C1 segment of cervical spinal cord (tissue), 14 donors: ENCODE measurements around the gene ITFG1.
"Not testable (repeated sequence)": the region's sequence is repeated elsewhere in the genome, so short reads cannot be mapped to it uniquely, and the experiment has no call there.

Source experiments
- DNase-seq, 14 donors: peaks; one replicate each; lab custom pipeline; 2025; lab: John Stamatoyannopoulos, UW

Gene ITFG1

DNA sequence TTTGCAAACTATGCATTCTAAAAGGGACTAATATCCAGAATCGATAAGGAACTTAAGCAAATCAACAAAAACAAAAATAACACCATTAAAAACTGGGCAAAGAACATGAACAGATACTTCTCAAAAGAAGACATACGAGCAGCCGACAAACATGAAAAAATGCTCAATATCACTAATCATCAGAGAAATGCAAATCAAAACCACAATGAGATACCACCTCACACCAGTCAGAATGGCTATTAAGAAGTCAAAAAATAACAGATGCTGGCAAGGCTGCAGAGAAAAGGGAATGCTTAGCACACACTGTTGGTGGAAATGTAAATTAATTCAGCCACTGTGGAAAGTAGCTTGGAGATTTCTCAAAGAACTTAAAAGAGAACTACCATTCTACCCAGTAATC lies 130.3 kb downstream of the ITFG1 start:
- DNase-seq, result not testable (repeated sequence)

DNA sequence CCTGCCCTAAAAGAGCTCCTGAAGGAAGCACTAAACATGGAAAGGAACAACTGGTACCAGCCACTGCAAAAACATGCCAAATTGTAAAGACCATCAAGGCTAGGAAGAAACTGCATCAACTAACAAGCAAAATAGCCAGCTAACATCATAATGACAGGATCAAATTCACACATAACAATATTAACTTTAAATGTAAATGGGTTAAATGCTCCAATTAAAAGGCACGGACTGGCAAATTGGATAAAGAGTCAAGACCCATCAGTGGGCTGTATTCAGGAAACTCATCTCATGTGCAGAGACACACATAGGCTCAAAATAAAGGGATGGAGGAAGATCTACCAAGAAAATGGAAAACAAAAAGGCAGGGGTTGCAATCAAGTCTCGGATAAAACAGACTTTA lies 136.6 kb downstream of the ITFG1 start:
- not testable (repeated sequence) for DNase-seq

DNA sequence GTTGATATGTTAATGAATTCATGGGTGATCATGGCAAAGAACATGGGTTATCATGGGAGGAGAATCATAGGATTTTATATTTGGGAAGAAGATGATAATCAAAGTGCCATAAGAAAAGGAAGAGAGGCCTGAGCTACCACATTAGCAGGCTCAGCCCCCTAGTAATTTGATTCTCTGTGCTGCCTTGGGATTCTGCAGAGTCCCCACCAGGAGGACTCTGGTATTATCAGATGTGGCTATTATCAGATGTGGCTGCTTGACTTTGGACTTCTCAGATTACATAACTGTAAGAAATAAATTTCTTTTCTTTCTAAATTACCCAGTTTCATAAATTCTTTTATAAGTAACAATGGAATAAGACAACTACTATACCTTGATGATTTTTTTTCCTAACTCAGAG lies 137.6 kb downstream of the ITFG1 start:
- no peak for DNase-seq

DNA sequence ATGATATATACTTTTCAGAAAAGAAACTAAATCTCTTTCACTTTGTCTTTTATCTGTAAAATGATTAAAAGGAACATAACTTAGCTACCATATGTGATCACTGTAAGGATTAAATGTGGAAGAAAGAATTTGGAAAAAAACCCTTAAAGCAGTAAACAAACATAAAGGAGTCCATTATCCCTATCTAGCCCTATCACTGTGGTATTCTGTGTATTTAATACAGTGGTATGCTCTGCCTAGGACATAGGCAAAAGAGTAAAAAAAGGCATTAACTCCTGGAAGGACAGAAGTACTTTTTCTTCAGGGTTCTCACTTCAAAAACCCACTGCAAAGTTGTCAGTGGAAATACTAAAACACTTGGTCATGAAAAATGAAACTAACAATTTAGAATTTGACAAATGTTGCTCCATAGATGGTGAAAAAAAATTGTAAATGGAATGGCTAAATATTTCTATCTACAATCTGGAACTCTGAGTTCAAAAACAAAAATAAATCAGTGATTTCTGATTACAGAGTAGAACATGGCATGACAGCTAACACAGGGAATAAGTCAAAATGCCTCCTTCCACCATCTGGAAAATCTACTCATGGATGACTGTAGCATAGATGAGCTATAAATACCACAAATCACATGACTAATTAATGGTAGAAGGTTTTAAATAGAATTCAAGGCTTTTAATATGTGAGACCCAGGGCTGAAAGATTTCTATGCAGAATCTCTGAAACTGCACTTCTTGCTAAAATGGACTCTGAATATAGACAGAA lies 140.1 kb downstream of the ITFG1 start:
- no peak for DNase-seq

DNA sequence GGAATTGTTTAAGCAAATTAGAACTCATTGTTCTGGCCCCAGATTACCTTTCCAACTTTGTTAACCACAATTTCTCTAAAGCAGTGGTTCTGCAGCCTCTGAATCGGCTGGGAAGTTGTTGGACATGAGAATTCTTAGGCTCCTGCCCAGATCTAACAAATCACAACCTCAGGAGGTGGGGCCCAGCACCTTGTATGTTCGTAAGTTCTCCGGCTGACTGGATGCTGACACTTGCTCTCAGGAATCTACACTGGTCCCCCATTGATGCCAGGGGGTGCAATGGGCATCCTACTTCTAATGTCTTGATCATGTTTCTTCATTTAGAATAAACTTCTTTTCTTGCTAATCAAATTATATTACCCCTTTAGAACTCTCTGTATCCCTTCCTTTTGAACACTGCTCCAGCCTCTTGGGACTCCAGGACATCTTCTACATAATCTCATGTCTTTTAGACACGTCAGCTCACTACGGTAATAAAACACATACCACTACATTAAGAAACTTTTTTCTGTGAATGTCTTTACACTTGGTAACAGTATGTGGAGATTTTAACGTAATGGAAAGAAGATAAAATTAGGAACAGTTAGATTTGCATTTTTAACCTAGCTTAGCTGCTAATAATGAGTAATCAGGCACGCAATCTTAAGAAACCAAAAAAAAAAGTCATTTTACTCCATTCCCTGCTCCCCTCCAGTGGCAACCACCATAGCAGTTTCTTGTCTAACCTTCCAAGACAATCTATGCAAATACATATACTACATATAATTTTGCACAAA lies 143.2 kb downstream of the ITFG1 start:
- no peak for DNase-seq

DNA sequence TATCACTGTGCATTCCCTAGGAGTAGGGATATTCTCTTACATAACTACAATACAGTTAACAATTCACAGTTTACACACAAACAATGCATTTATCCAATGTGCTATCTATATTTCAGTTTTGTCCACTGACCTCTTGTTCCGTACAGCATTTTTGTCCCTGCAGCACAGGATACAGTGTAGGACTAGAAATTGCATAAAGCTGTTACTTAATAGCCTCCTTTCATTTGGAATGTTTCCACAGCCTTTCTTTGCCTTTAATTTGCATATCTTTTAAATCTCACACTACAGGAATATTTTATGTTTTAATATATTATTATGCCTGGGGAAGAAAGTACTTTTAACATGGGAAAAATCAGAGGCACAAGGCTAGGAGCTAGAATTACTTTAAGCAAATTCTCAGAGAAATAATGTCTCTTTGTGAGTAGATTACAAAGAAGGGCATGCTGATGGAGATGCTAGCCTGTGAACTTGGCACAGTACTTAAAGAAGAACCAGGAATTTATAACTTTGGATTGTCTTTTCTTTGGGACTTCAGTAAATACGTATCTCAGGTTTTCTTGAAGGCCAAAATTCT lies 144.3 kb downstream of the ITFG1 start:
- no peak for DNase-seq

DNA sequence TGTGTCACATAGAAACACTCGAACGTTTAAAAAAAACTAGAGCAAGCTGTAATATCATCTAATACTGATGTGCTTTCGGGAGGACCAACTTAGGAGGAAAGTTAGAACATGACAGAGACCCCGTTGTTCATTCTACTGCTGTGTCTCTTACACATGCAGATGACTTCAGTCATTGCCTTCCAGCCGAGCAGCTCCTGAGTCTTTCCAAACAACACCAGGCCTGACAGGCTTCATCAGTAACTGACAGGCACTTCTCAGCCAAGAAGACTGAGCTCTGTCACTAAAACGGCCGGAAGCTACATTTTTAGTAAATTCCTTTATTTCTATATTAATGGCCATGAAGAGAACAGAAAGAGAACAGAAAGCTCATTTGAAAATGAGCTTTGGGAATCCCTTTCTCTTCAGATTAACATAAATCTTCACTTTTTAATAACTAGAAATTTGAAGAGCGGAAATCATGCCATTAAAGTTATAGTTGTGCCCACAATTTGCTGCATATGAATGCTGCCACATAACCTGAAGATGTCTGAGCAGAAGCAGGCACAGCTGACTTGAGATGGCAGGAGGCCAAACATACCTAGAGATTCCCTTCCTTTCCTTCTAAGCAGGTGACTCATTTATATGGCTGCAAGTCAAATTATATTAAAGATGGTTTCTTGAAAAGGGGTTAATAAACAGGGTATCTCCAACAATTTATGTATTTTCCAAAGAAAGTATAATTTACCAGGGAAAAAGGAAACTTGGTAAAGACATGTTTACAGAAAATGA lies 148.9 kb downstream of the ITFG1 start:
- DNase-seq, result peak in 8 of 14 donors; percentile 0 to 15 (median 5)

DNA sequence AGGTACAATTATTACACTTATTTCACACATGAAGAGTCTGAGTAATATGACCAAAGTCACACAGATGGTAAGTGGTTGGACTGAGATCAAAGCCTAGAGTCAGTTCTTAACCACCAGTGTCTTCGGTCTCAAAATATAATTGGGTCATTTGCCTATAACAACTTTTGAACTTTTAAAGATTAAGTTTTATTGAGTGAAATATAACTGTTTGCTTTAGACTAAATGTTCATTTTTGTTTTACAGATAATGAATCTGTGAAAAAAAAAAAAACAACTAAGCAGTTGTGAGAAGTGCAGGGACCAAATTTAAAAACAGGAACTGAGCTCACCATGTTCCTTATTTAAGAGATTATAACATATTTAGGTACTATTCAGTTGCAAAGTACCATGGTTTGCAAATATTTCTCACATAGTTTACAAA lies 150.1 kb downstream of the ITFG1 start:
- no peak for DNase-seq

DNA sequence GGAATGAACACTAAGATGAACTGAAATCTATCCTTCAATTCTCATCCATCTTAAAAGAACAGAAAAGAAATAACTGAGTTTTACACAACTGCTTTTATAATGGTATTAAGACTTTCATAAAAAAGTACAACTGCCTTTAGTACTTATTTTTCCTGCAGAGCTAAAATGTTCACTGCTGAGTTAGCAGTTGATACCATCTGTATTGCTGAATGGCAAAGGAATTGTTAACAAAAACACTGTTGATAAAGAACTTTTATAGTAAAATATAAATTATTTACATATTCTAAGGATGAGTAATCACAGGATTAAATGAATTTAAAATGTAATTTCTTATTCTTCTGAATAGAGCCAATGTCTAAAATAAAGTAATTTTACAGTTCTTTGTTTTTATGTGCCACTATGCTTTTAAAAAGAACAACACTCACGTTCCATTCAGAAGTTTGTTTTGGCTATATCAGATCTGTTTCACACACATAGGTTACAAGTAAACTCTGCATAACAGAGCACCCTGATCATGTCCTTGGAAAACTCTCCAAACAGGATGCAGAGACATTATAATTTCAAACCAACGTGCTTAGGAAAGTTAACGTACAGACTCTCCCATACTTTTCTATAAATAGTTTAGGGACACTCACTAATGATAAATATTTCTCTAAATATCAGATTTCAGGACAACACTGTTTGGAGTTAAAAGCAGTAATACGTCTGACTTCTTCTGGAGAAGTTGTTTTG lies 151.1 kb downstream of the ITFG1 start:
- DNase-seq, result no peak

DNA sequence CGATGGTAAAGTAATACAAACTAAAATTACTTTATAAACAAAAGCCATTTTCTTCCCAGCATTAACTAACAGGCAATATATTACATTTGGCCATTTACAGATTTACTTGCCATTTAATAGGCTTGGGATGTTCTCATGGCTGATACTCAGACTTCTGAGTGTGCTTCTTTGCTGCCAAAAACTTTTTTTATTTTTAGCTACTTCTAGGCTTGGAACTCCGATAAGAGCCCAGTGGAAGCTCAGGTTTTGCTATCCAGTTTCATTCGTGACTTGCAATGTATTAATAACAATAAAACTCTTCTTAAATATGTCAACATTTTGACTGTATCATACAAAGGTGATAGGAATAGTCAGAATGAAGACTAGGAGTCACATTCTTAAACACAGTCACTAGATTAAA lies 152.3 kb downstream of the ITFG1 start:
- no peak for DNase-seq

DNA sequence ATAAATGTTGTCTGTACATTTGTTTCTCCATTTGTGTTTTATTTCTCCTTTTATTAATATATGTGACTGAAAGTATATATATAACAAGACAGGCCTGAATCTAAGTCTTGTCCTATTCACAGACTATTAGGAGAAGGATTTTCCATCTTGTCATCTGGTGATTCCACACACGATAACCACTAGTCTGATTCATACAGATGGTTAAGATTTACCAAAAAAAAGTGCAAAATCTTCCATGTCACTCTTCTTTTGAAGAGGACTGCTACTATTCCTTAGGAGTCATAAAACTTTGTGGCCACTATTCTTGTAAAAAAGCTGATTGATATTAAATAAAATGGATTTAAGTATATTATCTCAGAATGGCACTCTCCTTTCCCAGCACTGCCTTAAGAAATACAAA lies 156.3 kb downstream of the ITFG1 start:
- DNase-seq, result no peak

DNA sequence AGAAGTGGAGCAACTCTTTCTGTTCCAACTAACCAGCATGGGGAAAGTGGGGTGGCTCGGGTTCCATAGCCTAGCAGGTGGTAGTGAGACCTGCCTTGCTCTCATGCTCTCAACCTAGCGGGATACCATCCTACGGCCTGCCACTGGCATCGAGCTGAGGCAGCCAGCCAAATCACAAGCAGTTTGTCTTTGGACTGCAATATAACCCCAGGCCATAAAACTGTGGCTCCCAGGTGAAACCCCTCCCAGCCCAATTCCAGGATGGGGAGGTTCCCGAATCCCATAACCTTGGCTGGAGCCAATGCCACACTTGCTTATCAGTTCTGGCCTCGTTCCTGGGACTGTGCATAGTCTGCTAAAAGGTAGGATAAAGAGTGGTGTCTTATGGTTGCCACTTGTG lies 161.3 kb downstream of the ITFG1 start:
- no peak for DNase-seq

DNA sequence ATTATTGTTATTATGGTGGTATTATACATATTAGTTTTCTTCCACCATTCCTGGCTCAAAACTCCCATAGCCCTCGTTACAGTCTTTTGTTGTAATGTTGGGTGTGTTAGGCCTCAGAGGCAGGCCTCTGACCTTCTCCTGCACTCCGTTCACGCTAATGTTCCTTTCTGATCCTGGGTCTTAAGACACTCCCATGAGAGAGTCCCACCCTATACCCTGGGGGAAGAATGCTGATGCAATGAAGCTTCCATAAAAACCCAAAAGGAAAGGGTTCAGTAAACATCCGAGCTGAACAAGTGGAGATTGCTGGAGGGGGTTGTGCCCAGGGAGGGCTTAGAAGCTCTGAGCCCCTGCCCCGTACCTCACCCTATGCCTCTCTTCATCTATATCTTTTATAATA lies 175.9 kb downstream of the ITFG1 start:
- DNase-seq, result no peak

DNA sequence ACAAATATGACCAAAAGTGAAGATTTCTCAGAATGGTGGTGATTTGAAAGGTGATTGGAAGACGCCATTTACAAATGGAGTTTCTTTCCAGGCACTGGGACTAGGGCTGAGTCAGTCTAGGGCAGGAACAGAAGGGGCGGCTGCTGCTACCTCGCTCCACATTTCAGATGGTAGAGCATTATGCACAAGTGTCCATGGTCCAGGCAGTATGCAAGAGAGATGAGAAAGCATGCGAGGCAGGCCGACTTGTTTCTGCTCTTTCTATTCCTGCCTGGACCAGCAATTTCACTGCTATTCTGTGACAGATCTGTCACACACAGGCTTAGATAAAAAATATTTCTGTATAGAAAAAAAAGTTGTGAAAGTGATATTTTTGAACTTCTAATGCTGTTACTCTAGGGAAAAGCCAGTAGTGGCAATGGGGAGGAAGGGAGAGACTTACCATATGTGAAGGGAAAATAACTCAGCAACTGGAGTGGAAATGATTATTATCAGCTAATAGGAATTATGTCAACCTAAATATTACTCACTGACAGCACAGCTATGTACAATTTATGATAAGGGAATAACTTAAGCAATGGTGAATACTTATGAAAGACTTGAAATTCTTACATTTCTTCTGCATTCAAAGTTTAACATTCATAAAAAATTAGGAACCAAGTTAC lies 182.4 kb downstream of the ITFG1 start:
- DNase-seq, result no peak

DNA sequence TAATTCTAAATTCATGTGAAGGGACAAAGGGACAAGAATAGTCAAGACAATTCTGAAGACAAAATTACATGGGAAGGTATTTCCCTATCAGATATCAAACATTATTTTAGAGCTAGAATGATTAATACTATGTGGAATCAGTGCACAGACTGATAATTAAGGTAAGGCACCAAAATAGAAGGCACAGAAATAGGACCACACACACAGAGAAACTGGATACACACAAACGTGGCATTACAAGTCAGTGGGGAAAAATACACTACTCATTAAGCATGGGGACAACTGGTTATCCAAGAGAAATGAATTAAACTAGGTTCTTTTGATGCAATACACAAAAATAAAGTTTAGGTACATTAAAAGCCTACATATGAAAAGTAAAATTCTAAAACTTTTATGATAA lies 184.3 kb downstream of the ITFG1 start:
- DNase-seq, result no peak

DNA sequence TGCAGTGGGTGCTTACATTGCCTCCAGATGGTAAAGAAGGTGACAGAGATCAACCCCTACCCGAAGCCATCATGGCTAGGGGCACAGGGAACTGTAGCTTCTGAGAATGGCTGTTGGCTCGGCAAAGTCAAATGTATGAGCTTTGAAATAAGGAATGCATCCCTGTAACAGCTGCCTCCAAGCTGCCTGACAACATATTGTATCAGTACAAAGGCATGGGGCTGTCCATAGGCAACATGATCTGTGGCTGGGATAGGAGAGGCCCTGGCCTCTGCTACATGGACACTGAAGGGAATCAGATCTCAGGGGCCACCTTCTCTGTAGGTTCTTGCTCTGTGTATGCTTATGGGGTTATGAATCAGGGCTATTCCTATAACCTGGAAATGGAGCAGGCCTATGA lies 197.9 kb downstream of the ITFG1 start:
- DNase-seq, result no peak

DNA sequence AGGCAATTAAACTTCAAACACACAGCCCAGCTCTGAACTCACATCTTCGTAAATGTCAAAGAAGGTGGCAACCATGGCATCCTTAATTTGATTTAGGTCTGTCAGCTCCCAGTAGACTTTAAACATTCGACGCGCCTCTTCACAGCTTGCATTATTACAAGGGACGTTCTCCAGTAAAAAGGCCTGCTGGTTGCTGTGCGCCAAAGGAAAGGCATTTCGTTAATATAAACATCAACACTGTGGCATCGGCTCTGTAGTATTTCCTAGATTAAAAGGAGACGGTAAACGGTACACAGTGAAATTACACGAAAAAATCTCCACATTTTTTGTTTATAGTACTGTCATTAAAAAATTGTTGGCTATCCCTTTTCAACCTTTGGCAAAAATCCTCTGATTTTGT lies 200.4 kb downstream of the ITFG1 start:
- DNase-seq, result no peak

DNA sequence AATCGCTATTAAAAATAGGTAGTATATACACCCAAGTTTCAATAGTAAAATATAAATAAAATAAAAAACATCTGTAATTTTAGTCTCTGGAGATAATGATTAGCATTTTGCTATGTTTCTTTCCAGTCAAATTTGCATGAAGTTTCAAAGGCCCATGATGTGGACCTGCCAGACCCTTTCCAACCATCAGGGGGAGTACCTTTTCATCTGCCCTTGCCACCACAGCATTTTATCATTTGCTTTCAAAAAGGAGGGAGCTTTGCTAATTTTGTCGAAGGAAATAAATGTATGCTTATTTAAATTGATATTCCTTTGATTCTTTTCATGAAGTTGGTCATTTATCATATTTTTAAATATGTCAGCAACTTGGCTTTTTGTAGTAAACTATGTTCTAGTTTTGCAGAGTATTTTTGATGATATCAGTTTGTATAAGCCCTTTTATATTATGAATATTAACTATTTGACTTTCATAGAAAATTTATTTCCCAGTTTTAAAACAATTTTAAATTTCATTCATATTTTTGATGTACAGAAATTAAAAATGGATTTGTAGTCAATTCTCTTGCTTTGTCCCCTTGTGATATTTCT lies 201.9 kb downstream of the ITFG1 start:
- no peak for DNase-seq

DNA sequence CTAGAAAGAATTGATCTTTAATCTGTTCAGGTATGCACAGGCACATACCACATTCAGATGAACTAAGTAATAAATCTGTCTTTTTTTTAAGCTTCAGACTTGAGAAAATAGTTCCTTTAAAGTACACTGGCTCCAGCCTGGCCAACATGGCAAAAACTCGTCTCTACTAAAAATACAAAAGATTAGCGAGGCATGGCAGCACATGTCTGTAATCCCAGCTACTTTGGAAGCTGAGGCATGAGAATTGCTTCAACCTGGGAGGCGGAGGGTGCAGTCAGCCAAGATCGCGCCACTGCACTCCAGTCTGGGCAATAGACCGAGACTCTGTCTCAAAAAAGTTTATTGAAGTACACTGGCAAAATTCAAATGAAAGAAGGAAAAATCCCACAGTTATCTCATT lies 206.1 kb downstream of the ITFG1 start:
- no peak for DNase-seq

DNA sequence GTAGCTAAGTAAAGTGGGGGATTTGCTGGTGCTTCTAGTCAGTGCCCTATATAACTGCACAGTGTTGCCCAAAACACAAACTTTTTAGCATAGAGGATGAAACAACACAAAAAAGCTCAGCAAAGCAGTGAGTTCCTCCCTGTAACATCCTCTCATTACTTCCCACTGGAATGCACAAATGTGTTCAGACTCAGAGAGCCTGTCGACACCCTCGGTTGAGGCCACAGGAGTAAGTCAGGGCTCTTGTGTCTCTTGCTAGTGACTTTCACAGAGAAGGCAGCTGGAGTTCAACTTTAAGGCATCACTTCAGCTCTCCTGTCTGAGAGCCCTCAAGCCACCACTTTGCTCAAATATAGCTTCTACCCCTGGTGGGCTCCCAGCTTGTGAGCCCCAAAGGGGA lies 209.9 kb downstream of the ITFG1 start:
- DNase-seq, result no peak
